SJSA1 (cell line): ENCODE data around the gene KRTAP21-3. TPM values are rescaled to one million over a fixed set of nuclear protein-coding genes. Genes with fewer than 3 reads are reported as not detected.
"Not testable (repeated sequence)": the region's sequence is repeated elsewhere in the genome, so short reads cannot be mapped to it uniquely, and the experiment has no call there.

Experiments
- DNase-seq, 2 experiments: peaks; one replicate each; pipeline ENCODE4 v3.0.0-alpha.2; 2015 to 2020; ENCODE audit warnings: low spot score in 2 of 2, low read depth in 1 of 2
- H3K27ac ChIP-seq: fragments of 250-450 bp; sonication (Bioruptor Pico); 2 replicates; pipeline ENCODE4 v1.5.1; 2020; ENCODE audit warnings: mild to moderate bottlenecking, moderate library complexity
- H3K27me3 ChIP-seq: fragments of 250-450 bp; sonication (Bioruptor Pico); replicated peaks from 2 replicates; pipeline ENCODE4 v1.5.1; 2020; ENCODE audit warnings: mild to moderate bottlenecking, moderate library complexity
- H3K36me3 ChIP-seq: fragments of 250-450 bp; sonication (Bioruptor Pico); 2 replicates; pipeline ENCODE4 v1.5.1; 2020; ENCODE audit warnings: mild to moderate bottlenecking
- H3K4me1 ChIP-seq: fragments of 250-450 bp; sonication (Bioruptor Pico); replicated peaks from 2 replicates; pipeline ENCODE4 v1.6.1; 2021; ENCODE audit warnings: mild to moderate bottlenecking
- H3K4me3 ChIP-seq: fragments of 250-450 bp; sonication (Bioruptor Pico); 2 replicates; pipeline ENCODE4 v1.5.1; 2020; ENCODE audit warnings: mild to moderate bottlenecking
- H3K9me3 ChIP-seq: fragments of 250-450 bp; sonication (Bioruptor Pico); replicated peaks from 2 replicates; pipeline ENCODE4 v1.5.1; 2020; ENCODE audit warnings: mild to moderate bottlenecking
- total RNA-seq: library from RNA; depleted of rRNA; stranded (reverse); fragments of >200 nt; shearing (Covaris generic); gene quantifications from 2 replicates; pipeline ENCODE4 v1.2.3, GENCODE V29; 2014; rRNA removed

KRTAP21-3 gene
- total RNA-seq: not detected in 2 replicates

- Histone ChIP-seq H3K27ac (peak within 1 kb of the TSS; percentile 97), H3K4me1 (peaks cover 57% of the 10 kb centered on the region), H3K9me3 (no peaks in the 10 kb centered on the region), H3K4me3 (no peak within 1 kb of the TSS), H3K27me3 (no peaks in the 10 kb centered on the region), H3K36me3 (no peaks in the 10 kb centered on the region)
- peak in 1 of 2 experiments; percentile 52 for DNase-seq
Observed at GRCh38 chr21:30718239-30718909, at the start of gene KRTAP21-3. Gene KRTAP21-3 (minus strand): TSS chr21:30718777. CDS start chr21:30718759, 18 bp downstream.

GRCh38 chr21:30760776-30761175 lies 42.2 kb upstream of the KRTAP21-3 start:
- H3K9me3 ChIP-seq: no peaks in the 10 kb centered on the region
- H3K27ac ChIP-seq: no peak overlapping the region
- H3K27me3 ChIP-seq: no peaks in the 10 kb centered on the region
- no peaks in the 10 kb centered on the region for H3K4me1 ChIP-seq
- no peaks in the 10 kb centered on the region for H3K36me3 ChIP-seq
- DNase-seq: no peak
- H3K4me3 ChIP-seq: no peak overlapping the region

- Histone ChIP-seq H3K4me1 (no peaks in the 10 kb centered on the region), H3K36me3 (no peaks in the 10 kb centered on the region), H3K27ac (no peak overlapping the region), H3K4me3 (no peak overlapping the region), H3K27me3 (no peaks in the 10 kb centered on the region), H3K9me3 (no peaks in the 10 kb centered on the region)
- DNase-seq: no peak
Observed at GRCh38 chr21:30758306-30758705, 39.7 kb upstream of the KRTAP21-3 start.

- H3K36me3 ChIP-seq, H3K27me3 ChIP-seq, H3K9me3 ChIP-seq, H3K4me3 ChIP-seq, H3K27ac ChIP-seq, DNase-seq, H3K4me1 ChIP-seq: not testable (repeated sequence)
Observed at GRCh38 chr21:30755328-30755727, 36.8 kb upstream of the KRTAP21-3 start, which contains the start of gene KRTAP21-1. Gene KRTAP21-1 (minus strand): TSS chr21:30755428. CDS start chr21:30755378, 50 bp downstream.

- Histone ChIP-seq H3K4me1 (no peaks in the 10 kb centered on the region), H3K4me3 (no peak within 1 kb of the TSS), H3K9me3 (no peaks in the 10 kb centered on the region), H3K36me3 (no peaks in the 10 kb centered on the region), H3K27ac (no peak within 1 kb of the TSS), H3K27me3 (no peaks in the 10 kb centered on the region)
- DNase-seq: no peak
Observed at GRCh38 chr21:30747159-30747558, 28.6 kb upstream of the KRTAP21-3 start, which contains the start of gene KRTAP21-2. Gene KRTAP21-2 (minus strand): TSS chr21:30747259. CDS start chr21:30747202, 57 bp downstream.

- Histone ChIP-seq H3K4me1 (no peaks in the 10 kb centered on the region), H3K9me3 (no peaks in the 10 kb centered on the region), H3K4me3 (no peak overlapping the region), H3K27ac (no peak overlapping the region), H3K27me3 (no peaks in the 10 kb centered on the region), H3K36me3 (no peaks in the 10 kb centered on the region)
- no peak for DNase-seq
Observed at GRCh38 chr21:30740462-30740861, 21.9 kb upstream of the KRTAP21-3 start.

- Histone ChIP-seq H3K9me3 (no peaks in the 10 kb centered on the region), H3K36me3 (no peaks in the 10 kb centered on the region), H3K27ac (no peak overlapping the region), H3K27me3 (no peaks in the 10 kb centered on the region; the same call in 1 of the 2 replicates), H3K4me1 (no peaks in the 10 kb centered on the region), H3K4me3 (no peak overlapping the region)
- no peak for DNase-seq
Observed at GRCh38 chr21:30733026-30733425, 14.4 kb upstream of the KRTAP21-3 start.

GRCh38 chr21:30726726-30727125 lies 8.1 kb upstream of the KRTAP21-3 start:
- no peaks in the 10 kb centered on the region for H3K27me3 ChIP-seq
- no peak overlapping the region for H3K4me3 ChIP-seq
- H3K4me1 ChIP-seq: no peaks in the 10 kb centered on the region
- DNase-seq: no peak
- H3K36me3 ChIP-seq: no peaks in the 10 kb centered on the region
- no peaks in the 10 kb centered on the region for H3K9me3 ChIP-seq
- no peak overlapping the region for H3K27ac ChIP-seq

GRCh38 chr21:30719401-30719800 lies 824 bp upstream of the KRTAP21-3 start:
- no peak overlapping the region for H3K4me3 ChIP-seq
- DNase-seq: no peak
- H3K4me1 ChIP-seq: peaks cover 46% of the 10 kb centered on the region
- no peaks in the 10 kb centered on the region for H3K27me3 ChIP-seq
- no peaks in the 10 kb centered on the region for H3K9me3 ChIP-seq
- H3K36me3 ChIP-seq: no peaks in the 10 kb centered on the region
- H3K27ac ChIP-seq: no peak overlapping the region

GRCh38 chr21:30717105-30717504 lies 1.5 kb downstream of the KRTAP21-3 start:
- Histone ChIP-seq H3K36me3 (no peaks in the 10 kb centered on the region), H3K4me3 (no peak overlapping the region), H3K27me3 (no peaks in the 10 kb centered on the region), H3K9me3 (no peaks in the 10 kb centered on the region), H3K27ac (peak overlapping the region; percentile 97), H3K4me1 (peaks cover 59% of the 10 kb centered on the region)
- peak in 1 of 2 experiments; percentile 38 for DNase-seq

- H3K36me3 ChIP-seq: no peaks in the 10 kb centered on the region
- H3K4me3 ChIP-seq: no peak overlapping the region
- peaks cover 64% of the 10 kb centered on the region for H3K4me1 ChIP-seq
- H3K27me3 ChIP-seq: no peaks in the 10 kb centered on the region
- no peaks in the 10 kb centered on the region for H3K9me3 ChIP-seq
- peak; percentile 46 to 59 for DNase-seq
- peak overlapping the region; percentile 97 for H3K27ac ChIP-seq
Observed at GRCh38 chr21:30714946-30715345, 3.6 kb downstream of the KRTAP21-3 start.

- Histone ChIP-seq H3K9me3 (no peaks in the 10 kb centered on the region), H3K27me3 (no peaks in the 10 kb centered on the region), H3K36me3 (no peaks in the 10 kb centered on the region), H3K4me1 (peaks cover 64% of the 10 kb centered on the region), H3K4me3 (no peak overlapping the region), H3K27ac (peak overlapping the region; percentile 97)
- DNase-seq: peak in 1 of 2 experiments; percentile 70
Observed at GRCh38 chr21:30714456-30714855, 4.1 kb downstream of the KRTAP21-3 start.

- Histone ChIP-seq H3K4me1 (peaks cover 59% of the 10 kb centered on the region), H3K4me3 (no peak overlapping the region), H3K36me3 (no peaks in the 10 kb centered on the region), H3K27me3 (no peaks in the 10 kb centered on the region), H3K9me3 (no peaks in the 10 kb centered on the region), H3K27ac (peak overlapping the region; percentile 97)
- peak; percentile 62 to 86 for DNase-seq
Observed at GRCh38 chr21:30713766-30714165, 4.8 kb downstream of the KRTAP21-3 start.

GRCh38 chr21:30710499-30710898 lies 8.1 kb downstream of the KRTAP21-3 start:
- Histone ChIP-seq H3K4me3 (no peak overlapping the region), H3K27ac (no peak overlapping the region), H3K27me3 (no peaks in the 10 kb centered on the region), H3K4me1 (peaks cover 29% of the 10 kb centered on the region), H3K36me3 (no peaks in the 10 kb centered on the region), H3K9me3 (no peaks in the 10 kb centered on the region)
- DNase-seq: no peak
